Measurements from ENCODE around the gene IRAK3.

The IRAK3 gene

GRCh38 chr12:66243911-66244310 lies 54.9 kb downstream of the IRAK3 start:
- no peak for TF ChIP-seq CTCF (conservative IDR thresholded peaks at IDR 0.05; ENCODE audit: low read length)
- no peak overlapping the region for H3K4me3 ChIP-seq (ENCODE audit: low read length)
- no peak for DNase-seq (ENCODE audit: low read depth)

- DNase-seq (ENCODE audit: low read depth): peak; percentile 48
Measured at GRCh38 chr12:66244446-66244845, 55.4 kb downstream of the IRAK3 start.

GRCh38 chr12:66247741-66248140 lies 58.7 kb downstream of the IRAK3 start:
- no peak overlapping the region for H3K4me3 ChIP-seq (ENCODE audit: low read length)
- TF ChIP-seq CTCF (conservative IDR thresholded peaks at IDR 0.05; ENCODE audit: low read length): no peak
- DNase-seq (ENCODE audit: low read depth): peak; percentile 8

More at GRCh38 chr12:66244446-66244845, 55.4 kb downstream of the IRAK3 start:
- no peak overlapping the region for H3K4me3 ChIP-seq (ENCODE audit: low read length)
- TF ChIP-seq CTCF (conservative IDR thresholded peaks at IDR 0.05; ENCODE audit: low read length): no peak

GRCh38 chr12:66251049-66251448 lies 62.0 kb downstream of the IRAK3 start:
- H3K4me3 ChIP-seq (ENCODE audit: low read length): no peak overlapping the region
- TF ChIP-seq CTCF (conservative IDR thresholded peaks at IDR 0.05; ENCODE audit: low read length): no peak
- DNase-seq (ENCODE audit: low read depth): no peak

GRCh38 chr12:66252771-66253170 lies 63.8 kb downstream of the IRAK3 start:
- no peak overlapping the region for H3K4me3 ChIP-seq (ENCODE audit: low read length)
- TF ChIP-seq CTCF (conservative IDR thresholded peaks at IDR 0.05; ENCODE audit: low read length): no peak

GRCh38 chr12:66255737-66256136 lies 66.7 kb downstream of the IRAK3 start:
- DNase-seq (ENCODE audit: low read depth): no peak
- H3K4me3 ChIP-seq (ENCODE audit: low read length): no peak overlapping the region
- TF ChIP-seq CTCF (conservative IDR thresholded peaks at IDR 0.05; ENCODE audit: low read length): no peak

More at GRCh38 chr12:66252771-66253170, 63.8 kb downstream of the IRAK3 start:
- no peak for DNase-seq (ENCODE audit: low read depth)

- no peak overlapping the region for H3K4me3 ChIP-seq (ENCODE audit: low read length)
- no peak for DNase-seq (ENCODE audit: low read depth)
- TF ChIP-seq CTCF (conservative IDR thresholded peaks at IDR 0.05; ENCODE audit: low read length): no peak
Measured at GRCh38 chr12:66258011-66258410, 69.0 kb downstream of the IRAK3 start.
